ENCODE results near the gene HYAL3. TPM values are rescaled to one million over a fixed set of nuclear protein-coding genes. Genes with fewer than 3 reads are reported as not detected.

HYAL3 gene
- total RNA-seq, 2 experiments from 2014 or later, result 3.3 to 4.1 TPM

- TF ChIP-seq, protein P1, sequence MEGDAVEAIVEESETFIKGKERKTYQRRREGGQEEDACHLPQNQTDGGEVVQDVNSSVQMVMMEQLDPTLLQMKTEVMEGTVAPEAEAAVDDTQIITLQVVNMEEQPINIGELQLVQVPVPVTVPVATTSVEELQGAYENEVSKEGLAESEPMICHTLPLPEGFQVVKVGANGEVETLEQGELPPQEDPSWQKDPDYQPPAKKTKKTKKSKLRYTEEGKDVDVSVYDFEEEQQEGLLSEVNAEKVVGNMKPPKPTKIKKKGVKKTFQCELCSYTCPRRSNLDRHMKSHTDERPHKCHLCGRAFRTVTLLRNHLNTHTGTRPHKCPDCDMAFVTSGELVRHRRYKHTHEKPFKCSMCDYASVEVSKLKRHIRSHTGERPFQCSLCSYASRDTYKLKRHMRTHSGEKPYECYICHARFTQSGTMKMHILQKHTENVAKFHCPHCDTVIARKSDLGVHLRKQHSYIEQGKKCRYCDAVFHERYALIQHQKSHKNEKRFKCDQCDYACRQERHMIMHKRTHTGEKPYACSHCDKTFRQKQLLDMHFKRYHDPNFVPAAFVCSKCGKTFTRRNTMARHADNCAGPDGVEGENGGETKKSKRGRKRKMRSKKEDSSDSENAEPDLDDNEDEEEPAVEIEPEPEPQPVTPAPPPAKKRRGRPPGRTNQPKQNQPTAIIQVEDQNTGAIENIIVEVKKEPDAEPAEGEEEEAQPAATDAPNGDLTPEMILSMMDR (IDR thresholded peaks at IDR 0.05), result no peak
- H3K4me1 Mint-ChIP-seq (ENCODE audit: low read depth), result peaks cover 23% of the 10 kb centered on the region
- H3K27me3 Mint-ChIP-seq, result no peaks in the 10 kb centered on the region
- H3K27ac Mint-ChIP-seq, result no peak overlapping the region
- ChIA-PET POLR2A (interaction anchor here (0.9 to 3.1 kb wide), 2 partner anchors 9 to 40 kb away, joined by 3 to 14 read pairs; no protein-coding TSS in a partner anchor), CTCF (interaction anchor here (1.0 to 1.1 kb wide), 3 partner anchors 25 to 50 kb away, joined by 3 to 4 read pairs (median 3); no protein-coding TSS in a partner anchor)
- intact Hi-C loops (cut with micrococcal nuclease), result no loop called here
- no peak overlapping the region for H3K4me3 Mint-ChIP-seq
- DNase-seq, result no peak
- ATAC-seq, result no peak
- no peaks in the 10 kb centered on the region for H3K9me3 Mint-ChIP-seq
- peaks cover 1% of the 10 kb centered on the region for H3K36me3 Mint-ChIP-seq (ENCODE audit: low read depth)
Measured at GRCh38 chr3:50296721-50297383, 2.4 kb downstream of the HYAL3 start.

DNA sequence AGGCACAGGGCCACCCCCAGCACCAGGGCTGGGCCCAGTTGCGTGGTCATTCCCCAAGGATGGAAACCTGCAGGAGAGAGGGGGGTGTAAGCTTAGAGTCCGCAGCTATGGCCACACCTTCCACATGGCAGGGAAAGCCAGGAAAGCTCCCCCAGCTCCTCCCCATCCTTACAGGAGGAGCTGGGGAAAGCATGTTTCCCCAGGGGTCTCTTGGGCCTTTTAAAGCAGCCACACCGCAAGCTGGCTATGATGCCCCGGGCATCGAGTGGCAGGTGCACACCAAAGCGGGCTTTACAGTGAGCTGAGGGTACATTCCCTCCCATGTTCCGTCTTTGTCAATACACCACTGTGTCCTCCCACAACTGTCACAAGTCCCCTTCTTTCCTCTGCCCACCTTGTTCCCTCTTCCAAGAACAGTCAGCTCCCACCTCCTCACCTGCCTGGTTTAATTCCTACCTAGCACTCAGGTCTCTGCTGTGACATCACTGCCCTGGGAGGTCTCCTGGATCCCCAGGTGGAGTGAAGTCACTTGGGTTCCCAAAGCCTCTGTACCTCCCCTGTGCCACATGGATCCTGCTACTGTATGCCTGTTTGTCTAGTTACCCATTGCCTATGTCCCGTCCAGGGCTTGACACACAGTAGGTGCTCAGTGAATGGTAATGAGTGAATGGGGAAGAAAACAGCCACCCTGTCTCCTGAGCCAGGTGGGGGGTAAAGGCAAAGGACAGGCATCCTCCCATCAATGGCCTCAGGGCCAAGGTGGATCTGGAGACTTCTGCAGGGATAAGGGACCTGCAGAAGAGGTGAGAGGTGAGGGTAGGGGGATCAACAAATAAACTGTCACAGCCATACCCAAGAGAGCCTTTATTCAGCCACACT lies 3.4 kb downstream of the HYAL3 start:
- H3K4me1 Mint-ChIP-seq (ENCODE audit: low read depth), result peaks cover 23% of the 10 kb centered on the region

DNA sequence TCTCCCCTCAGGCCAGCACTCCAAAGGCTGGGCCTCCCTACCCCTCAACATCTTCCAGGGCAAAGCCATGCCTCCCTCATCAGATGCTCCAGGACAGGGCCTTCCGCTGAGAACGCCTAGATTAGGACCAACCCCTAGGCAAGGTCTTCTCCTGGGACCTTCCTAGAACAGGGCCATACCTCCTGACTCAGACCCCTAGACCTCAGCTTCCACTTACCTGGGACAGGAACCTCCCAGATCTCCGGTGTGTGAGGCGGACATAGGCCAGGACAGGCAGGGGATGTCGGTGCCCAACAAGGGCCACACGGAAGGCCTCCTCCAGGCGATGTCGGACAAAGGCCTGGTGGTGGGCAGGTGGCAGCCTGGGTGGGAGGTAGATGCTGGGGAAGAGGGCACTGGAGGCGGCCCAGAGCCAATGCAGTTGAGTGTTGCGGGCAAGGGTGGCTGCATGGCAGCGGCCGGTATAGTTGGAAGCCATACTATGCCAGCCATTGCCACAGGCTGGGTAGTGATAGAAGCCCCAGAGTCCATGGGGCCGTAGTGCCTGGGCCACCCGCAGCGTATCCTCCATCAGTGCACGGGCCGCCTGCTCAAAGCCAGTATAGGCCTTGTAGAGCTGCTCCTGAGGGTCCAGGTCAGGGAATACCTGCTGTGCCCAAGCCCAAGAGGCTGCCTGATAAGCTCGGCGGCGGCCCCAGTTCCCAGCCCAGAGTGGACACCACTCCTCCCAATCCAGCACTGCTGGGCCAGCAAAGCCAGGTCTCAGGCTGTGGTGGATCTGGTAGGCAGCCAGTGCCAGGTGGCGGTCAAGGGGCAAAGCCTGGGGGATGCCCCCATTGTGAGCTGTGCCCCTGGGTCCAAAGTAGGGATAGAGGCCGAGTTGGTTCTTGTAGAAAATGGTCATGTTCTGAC lies 4.5 kb downstream of the HYAL3 start:
- DNase-seq, result no peak
- POLR2A ChIA-PET, result interaction anchor here (1.1 to 3.7 kb wide), 3 partner anchors 10 to 43 kb away, joined by 3 to 20 read pairs (median 7); partner anchors contain the start of gene TUSC2
- Mint-ChIP-seq H3K4me1 (ENCODE audit: low read depth) (peaks cover 19% of the 10 kb centered on the region), H3K9me3 (no peaks in the 10 kb centered on the region), H3K27ac (no peak overlapping the region), H3K27me3 (no peaks in the 10 kb centered on the region), H3K4me3 (no peak overlapping the region), H3K36me3 (ENCODE audit: low read depth) (peaks cover 15% of the 10 kb centered on the region)
- TF ChIP-seq, protein P1 (IDR thresholded peaks at IDR 0.05), result no peak
- no peak for ATAC-seq
- CTCF ChIA-PET, result interaction anchor here (1.2 kb wide), 1 partner anchor 29 kb away, joined by 3 read pairs; no protein-coding TSS in a partner anchor
- intact Hi-C loops (cut with micrococcal nuclease), result no loop called here

More for the DNA sequence above, 3.4 kb downstream of the HYAL3 start:
- H3K36me3 Mint-ChIP-seq (ENCODE audit: low read depth), result peaks cover 6% of the 10 kb centered on the region
- DNase-seq (no peak), ATAC-seq (no peak)
- H3K9me3 Mint-ChIP-seq, result no peaks in the 10 kb centered on the region
- intact Hi-C loops (cut with micrococcal nuclease), result no loop called here
- no peaks in the 10 kb centered on the region for H3K27me3 Mint-ChIP-seq
- no peak overlapping the region for H3K27ac Mint-ChIP-seq
- POLR2A ChIA-PET, result interaction anchor here (1.6 kb wide), 1 partner anchor 11 kb away, joined by 7 read pairs; no protein-coding TSS in a partner anchor
- TF ChIP-seq, protein P1 (IDR thresholded peaks at IDR 0.05), result no peak
- CTCF ChIA-PET, result interaction anchor here (1.1 to 1.2 kb wide), 2 partner anchors 28 to 49 kb away, joined by 3 read pairs; no protein-coding TSS in a partner anchor
- H3K4me3 Mint-ChIP-seq, result no peak overlapping the region

DNA sequence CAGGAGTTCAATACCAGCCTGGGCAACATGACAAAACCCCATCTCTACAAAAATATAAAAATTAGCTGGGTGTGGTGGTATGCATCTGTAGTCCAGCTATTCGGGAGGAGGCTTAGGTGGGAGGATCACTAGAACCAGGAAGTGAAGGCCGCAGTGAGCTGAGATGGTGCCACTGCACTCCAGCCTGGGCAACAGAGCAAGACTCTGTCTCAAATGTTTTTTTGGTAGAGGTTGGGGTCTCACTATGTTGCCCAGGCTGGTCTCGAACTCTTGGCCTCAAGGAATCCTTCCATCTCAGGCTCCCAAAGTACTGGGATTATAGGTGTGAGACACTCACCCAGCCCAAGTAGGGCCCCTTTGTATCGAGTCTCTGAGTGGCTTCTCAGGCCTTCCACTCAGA lies 5.1 kb downstream of the HYAL3 start:
- intact Hi-C loops (cut with micrococcal nuclease), result no loop called here
- Mint-ChIP-seq H3K27ac (no peak overlapping the region), H3K4me3 (no peak overlapping the region), H3K36me3 (ENCODE audit: low read depth) (peaks cover 21% of the 10 kb centered on the region), H3K4me1 (ENCODE audit: low read depth) (peaks cover 19% of the 10 kb centered on the region), H3K9me3 (no peaks in the 10 kb centered on the region), H3K27me3 (no peaks in the 10 kb centered on the region)
- DNase-seq (no peak), ATAC-seq (no peak)
- TF ChIP-seq, protein P1 (IDR thresholded peaks at IDR 0.05), result no peak
- POLR2A ChIA-PET, result interaction anchor here (1.1 to 8.2 kb wide), 5 partner anchors 15 to 69 kb away, joined by 3 to 98 read pairs (median 4); partner anchors contain the start of genes LSMEM2 and TUSC2
- CTCF ChIA-PET, result no interaction called here

All from activated CD8-positive, alpha-beta T cell treated with anti-CD3 and anti-CD28 coated beads for 36 hours (primary cell).